OCI-LY7 (cell line): ENCODE measurements around the gene ZNF764.

ENCODE experiments used
- CTCF ChIP-seq: fragments of 200-600 bp; sonication (generic); conservative IDR thresholded peaks from 2 replicates; pipeline ENCODE4 v1.5.1; 2014; ENCODE audit warnings: mild to moderate bottlenecking, antibody characterized with exemption, low read length, moderate library complexity, mixed read lengths
- EZH2phosphoT487 ChIP-seq: fragments of 200-600 bp; sonication (generic); IDR thresholded peaks from 2 replicates; pipeline ENCODE4 v1.6.1; 2018; ENCODE audit warnings: low read depth, borderline replicate concordance, mild to moderate bottlenecking, mixed run types, antibody characterized with exemption, low read length, moderate library complexity, mixed read lengths

GRCh38 chr16:30527635-30528178 lies 30.5 kb downstream of the ZNF764 start:
- TF ChIP-seq CTCF = no peak
- TF ChIP-seq EZH2phosphoT487 = no peak
